GM23248 (cell line): ENCODE measurements around the gene PIM3. TPM values are rescaled to one million over a fixed set of nuclear protein-coding genes. Genes with fewer than 3 reads are reported as not detected.
A peak's percentile ranks its signal among the peaks of the same experiment; 100 is the strongest.

Experiments
- DNase-seq: peaks from one replicate; pipeline ENCODE4 v3.0.0-alpha.2; 2015
- H2AFZ ChIP-seq: fragments of 200-600 bp; sonication (generic); 2 replicates; pipeline ENCODE4 v1.6.1; 2016; ENCODE audit warnings: antibody characterized with exemption
- H3F3A ChIP-seq: fragments of 200-600 bp; sonication (generic); 2 replicates; pipeline ENCODE4 v1.6.1; 2016; ENCODE audit warnings: mild to moderate bottlenecking, antibody characterized with exemption, mixed run types; ENCODE audit not compliant: insufficient read depth
- H3K27ac ChIP-seq: fragments of 200-600 bp; sonication (generic); 2 replicates; pipeline ENCODE4 v1.5.1; 2016; ENCODE audit warnings: mild to moderate bottlenecking
- H3K27me3 ChIP-seq: fragments of 200-600 bp; sonication (generic); replicated peaks from 2 replicates; pipeline ENCODE4 v1.6.1; 2016; ENCODE audit warnings: mild to moderate bottlenecking; ENCODE audit not compliant: insufficient read depth
- H3K36me3 ChIP-seq: fragments of 200-600 bp; sonication (generic); 2 replicates; pipeline ENCODE4 v1.6.1; 2016; ENCODE audit warnings: low read depth, mild to moderate bottlenecking
- H3K4me1 ChIP-seq: fragments of 200-600 bp; sonication (generic); 2 replicates; pipeline ENCODE4 v1.6.1; 2016; ENCODE audit warnings: mild to moderate bottlenecking; ENCODE audit not compliant: insufficient read depth
- H3K4me2 ChIP-seq: fragments of 200-600 bp; sonication (generic); one replicate; pipeline ENCODE4 v1.6.1; 2016; ENCODE audit warnings: mild to moderate bottlenecking; ENCODE audit not compliant: unreplicated experiment
- H3K4me3 ChIP-seq: fragments of 200-600 bp; sonication (generic); 2 replicates; pipeline ENCODE4 v1.5.1; 2016; ENCODE audit warnings: mild to moderate bottlenecking
- H3K79me2 ChIP-seq: fragments of 200-600 bp; sonication (generic); 2 replicates; pipeline ENCODE4 v1.6.1; 2016; ENCODE audit warnings: mild to moderate bottlenecking; ENCODE audit not compliant: insufficient read depth
- H3K9ac ChIP-seq: fragments of 200-600 bp; sonication (generic); 2 replicates; pipeline ENCODE4 v1.6.1; 2016; ENCODE audit warnings: mild to moderate bottlenecking
- H3K9me2 ChIP-seq: fragments of 200-600 bp; sonication (generic); 2 replicates; pipeline ENCODE4 v1.6.1; 2016; ENCODE audit warnings: mixed run types, mild to moderate bottlenecking, moderate library complexity; ENCODE audit not compliant: insufficient read depth
- H3K9me3 ChIP-seq: fragments of 200-600 bp; sonication (generic); one replicate; pipeline ENCODE4 v1.6.1; 2017; ENCODE audit warnings: low read depth
- H4K20me1 ChIP-seq: fragments of 200-600 bp; sonication (generic); 2 replicates; pipeline ENCODE4 v1.6.0; 2016; ENCODE audit not compliant: insufficient read depth
- EZH2 ChIP-seq: fragments of 200-600 bp; sonication (generic); IDR thresholded peaks from 2 replicates; pipeline ENCODE4 v1.6.1; 2018; ENCODE audit warnings: antibody characterized with exemption, mild to moderate bottlenecking; ENCODE audit not compliant: insufficient read depth, poor library complexity, severe bottlenecking
- EZH2phosphoT487 ChIP-seq: fragments of 200-600 bp; sonication (generic); IDR thresholded peaks from 2 replicates; pipeline ENCODE4 v1.6.1; 2018; ENCODE audit warnings: antibody characterized with exemption, moderate library complexity, mild to moderate bottlenecking, low read depth; ENCODE audit not compliant: insufficient read depth
- WGBS, 2 experiments: methylation state at CpG; one replicate each; pipeline ENCODE4 v1.1.6; 2015 to 2017; ENCODE audit warnings: low lambda C conversion rate in 2 of 2, low coverage in 1 of 2; ENCODE audit errors: missing lambda C conversion rate in 2 of 2; 5-methylcytosine and 5-hydroxymethylcytosine counted together
- in situ Hi-C: fragments of 300-500 bp; cut with MboI; formaldehyde crosslinking; loops from 2 replicates; pipeline ENCODE4 v1.15.0; 2020
- polyA plus RNA-seq: library from polyadenylated mRNA; unstranded; fragments of >200 nt; fragmentation: Nextera tagmentation; extraction: Ambion mirVana; gene quantifications from 2 replicates; pipeline ENCODE4 v1.2.1, GENCODE V29; 2016
- total RNA-seq: library from RNA; depleted of rRNA; stranded (reverse); fragments of >200 nt; shearing (Covaris generic); gene quantifications from 2 replicates; pipeline ENCODE4 v1.2.3, GENCODE V29; 2014

PIM3 gene
- total and polyA plus RNA-seq, 2 experiments from 2014 or later, result 10.8 to 16.2 TPM

DNA sequence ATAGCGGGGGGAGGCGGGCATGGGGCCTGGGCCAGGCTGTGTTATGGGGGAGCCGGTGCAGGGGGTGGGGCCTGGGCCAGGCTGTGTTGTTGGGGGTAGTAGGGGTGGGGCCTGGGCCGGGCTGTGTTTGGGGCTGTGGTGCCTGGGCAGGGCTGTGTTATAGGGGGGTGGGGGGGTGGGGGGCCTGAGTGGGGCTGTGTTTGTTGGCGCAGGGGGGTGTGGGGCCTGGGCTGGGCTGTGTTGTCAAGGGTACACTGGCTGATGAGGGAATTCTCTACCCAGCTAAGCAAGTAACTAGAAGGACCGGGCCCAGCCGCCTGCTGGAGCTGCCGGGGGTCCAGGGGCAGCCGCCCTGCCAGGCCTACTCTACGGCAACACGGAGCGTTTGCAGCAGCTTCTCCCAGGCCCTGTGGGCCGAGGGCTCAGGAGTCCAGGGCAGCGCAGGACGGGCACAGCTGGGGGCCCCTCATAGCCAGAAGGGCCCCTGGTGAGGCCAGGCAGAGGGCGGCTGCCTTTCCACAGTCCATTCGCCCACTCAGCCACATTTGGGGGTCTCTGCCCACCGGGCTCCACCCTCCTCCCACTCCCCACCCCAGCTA, 10.1 kb upstream of the PIM3 start:
- in situ Hi-C loops, result no loop called here
- Histone ChIP-seq H3F3A (no peaks in the 10 kb centered on the region), H3K4me3 (no peak overlapping the region), H3K27ac (no peak overlapping the region), H3K9ac (no peak overlapping the region), H3K4me1 (peaks cover 11% of the 10 kb centered on the region), H3K79me2 (no peaks in the 10 kb centered on the region), H2AFZ (no peak overlapping the region), H3K9me2 (no peaks in the 10 kb centered on the region), H3K4me2 (no peak overlapping the region), H3K36me3 (no peaks in the 10 kb centered on the region), H4K20me1 (no peaks in the 10 kb centered on the region), H3K27me3 (no peaks in the 10 kb centered on the region), H3K9me3 (no peaks in the 10 kb centered on the region)
- WGBS, 2 experiments, result 64 to 74% methylated on average over 13 to 18 of the region's 18 CpGs
- DNase-seq, result no peak
- no peak for TF ChIP-seq EZH2phosphoT487

DNA sequence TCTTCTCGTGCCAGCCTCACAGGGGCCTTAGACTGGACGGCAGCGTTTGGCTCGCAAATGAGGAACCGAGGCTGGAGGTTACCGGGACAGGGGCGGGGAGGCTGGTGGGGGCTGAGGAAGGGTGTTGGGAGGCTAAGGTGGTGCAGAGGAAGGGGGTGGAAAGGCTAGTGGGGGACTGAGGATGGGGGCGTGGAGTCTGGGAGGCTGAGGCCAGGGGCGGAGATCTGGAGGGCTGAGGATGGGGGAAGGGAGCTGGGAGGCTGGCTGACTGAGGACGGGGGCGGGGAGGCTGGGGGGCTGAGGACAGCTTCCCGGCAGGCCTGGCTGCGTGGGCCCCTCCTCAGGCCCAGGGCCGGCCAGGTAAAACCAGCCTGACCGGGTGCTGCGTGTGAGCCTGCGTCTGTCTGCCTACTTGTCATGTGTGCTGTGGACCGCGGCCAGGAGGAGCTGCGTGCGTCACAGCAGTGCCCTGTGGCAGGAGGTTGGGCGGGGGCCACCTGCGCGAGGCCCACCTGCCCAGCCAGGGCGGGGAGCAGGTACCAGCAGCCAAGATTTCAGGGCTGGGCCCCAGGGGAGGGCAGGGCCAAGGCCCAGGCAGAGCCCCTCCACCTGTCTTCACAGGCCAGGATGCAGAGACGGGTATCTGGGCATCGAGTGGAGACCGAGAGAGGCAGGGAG, 9.4 kb upstream of the PIM3 start:
- H3K9me2 ChIP-seq, result no peaks in the 10 kb centered on the region
- H3K79me2 ChIP-seq, result no peaks in the 10 kb centered on the region
- no peak for DNase-seq
- no peak overlapping the region for H3K4me3 ChIP-seq
- peaks cover 11% of the 10 kb centered on the region for H3K4me1 ChIP-seq
- no peak overlapping the region for H3K9ac ChIP-seq
- no peak for TF ChIP-seq EZH2phosphoT487
- TF ChIP-seq EZH2, result no peak
- WGBS, 2 experiments, result 84 to 93% methylated on average over 19 to 28 of the region's 28 CpGs
- no peaks in the 10 kb centered on the region for H3F3A ChIP-seq
- H3K9me3 ChIP-seq, result no peaks in the 10 kb centered on the region
- no peak overlapping the region for H3K4me2 ChIP-seq
- no peaks in the 10 kb centered on the region for H4K20me1 ChIP-seq
- H3K27me3 ChIP-seq, result no peaks in the 10 kb centered on the region
- no peak overlapping the region for H2AFZ ChIP-seq
- in situ Hi-C loops, result no loop called here
- H3K36me3 ChIP-seq, result no peaks in the 10 kb centered on the region
- H3K27ac ChIP-seq, result no peak overlapping the region

DNA sequence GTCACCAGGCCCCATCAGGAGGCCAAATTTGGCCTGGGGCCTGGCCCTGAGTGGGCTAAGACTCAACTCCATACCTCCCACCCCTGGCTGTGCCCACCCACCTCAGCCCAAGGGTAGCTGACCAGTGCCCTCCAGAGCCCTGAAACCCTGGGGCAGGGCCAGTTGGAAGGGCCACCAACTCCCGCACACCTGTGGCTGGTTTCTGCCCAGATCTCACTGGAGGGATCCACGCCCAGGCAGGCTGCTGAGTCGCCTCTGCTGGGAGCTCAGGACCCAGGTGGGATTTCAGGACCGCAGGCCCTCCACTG, 8.9 kb upstream of the PIM3 start:
- peaks cover 11% of the 10 kb centered on the region for H3K4me1 ChIP-seq
- no peaks in the 10 kb centered on the region for H3K79me2 ChIP-seq
- H3K9me3 ChIP-seq, result no peaks in the 10 kb centered on the region
- H3K27ac ChIP-seq, result no peak overlapping the region
- no peak overlapping the region for H3K4me2 ChIP-seq
- H3K9me2 ChIP-seq, result no peaks in the 10 kb centered on the region
- no peak overlapping the region for H3K9ac ChIP-seq
- no peak overlapping the region for H2AFZ ChIP-seq
- no peaks in the 10 kb centered on the region for H3K36me3 ChIP-seq
- DNase-seq, result no peak
- H4K20me1 ChIP-seq, result no peaks in the 10 kb centered on the region
- 91 to 95% methylated on average over 4 of the region's 4 CpGs for WGBS, 2 experiments
- no peaks in the 10 kb centered on the region for H3K27me3 ChIP-seq
- no peak for TF ChIP-seq EZH2
- no peak for TF ChIP-seq EZH2phosphoT487
- no peak overlapping the region for H3K4me3 ChIP-seq
- in situ Hi-C loops, result no loop called here
- no peaks in the 10 kb centered on the region for H3F3A ChIP-seq

DNA sequence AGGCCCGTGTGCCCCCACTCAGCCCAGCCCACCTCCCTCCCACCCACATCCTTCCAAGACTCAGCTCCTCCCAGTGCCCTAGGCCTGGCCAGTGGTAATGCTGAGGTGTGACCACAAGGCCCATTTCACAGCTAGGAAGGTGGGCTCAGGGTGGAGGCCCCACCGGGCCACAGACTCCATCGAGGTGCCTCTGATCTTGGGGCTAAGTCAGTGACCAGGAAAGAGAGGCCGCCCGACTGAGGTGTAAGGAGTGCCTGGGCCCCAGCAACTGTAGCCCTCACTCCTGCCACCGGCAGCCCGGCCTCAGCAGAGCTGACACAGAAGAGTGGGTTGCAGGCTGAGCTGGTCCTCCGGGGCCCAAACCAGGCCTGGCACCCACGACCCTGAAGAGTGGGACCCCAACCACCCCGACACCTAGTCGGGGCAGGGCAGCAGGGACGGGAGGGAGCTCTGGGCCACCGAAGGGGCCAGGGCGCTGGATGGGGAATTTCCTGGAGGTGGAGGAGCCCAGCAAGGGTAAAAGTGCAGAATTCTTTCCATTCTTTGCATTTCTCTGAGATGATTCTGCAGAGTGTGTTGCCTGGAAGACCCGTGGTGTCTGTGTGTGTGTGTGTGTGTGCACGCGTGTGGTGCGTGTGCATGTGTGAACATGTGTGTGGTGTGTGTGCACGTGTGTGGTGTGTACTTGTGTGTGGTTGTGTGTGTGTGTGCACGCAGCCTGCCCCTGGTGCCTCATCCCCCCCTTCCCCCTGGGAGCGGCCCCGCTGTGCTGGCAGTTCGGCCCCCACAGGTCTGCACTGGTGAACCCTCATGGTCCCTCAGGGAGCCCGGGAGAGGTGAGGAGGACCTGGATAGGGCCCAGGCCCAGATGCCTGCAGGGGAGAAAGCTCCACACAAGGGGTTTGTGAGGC, 8.3 kb upstream of the PIM3 start:
- H3K9me2 ChIP-seq, result no peaks in the 10 kb centered on the region
- no peak overlapping the region for H3K4me3 ChIP-seq
- no peaks in the 10 kb centered on the region for H3K36me3 ChIP-seq
- H4K20me1 ChIP-seq, result no peaks in the 10 kb centered on the region
- no peak overlapping the region for H3K9ac ChIP-seq
- DNase-seq, result peak; percentile 65
- H3K27me3 ChIP-seq, result no peaks in the 10 kb centered on the region
- in situ Hi-C loops, result no loop called here
- no peaks in the 10 kb centered on the region for H3K9me3 ChIP-seq
- no peak overlapping the region for H2AFZ ChIP-seq
- H3K4me2 ChIP-seq, result no peak overlapping the region
- TF ChIP-seq EZH2phosphoT487 (no peak), EZH2 (no peak)
- H3F3A ChIP-seq, result no peaks in the 10 kb centered on the region
- no peak overlapping the region for H3K27ac ChIP-seq
- H3K79me2 ChIP-seq, result no peaks in the 10 kb centered on the region
- WGBS, 2 experiments, result 65 to 74% methylated on average over 17 to 24 of the region's 24 CpGs
- H3K4me1 ChIP-seq, result peaks cover 11% of the 10 kb centered on the region
